Hepatocyte (in vitro differentiated cells): ENCODE measurements around the gene MARK2. TPM values are rescaled to one million over a fixed set of nuclear protein-coding genes. Genes with fewer than 3 reads are reported as not detected.

Source experiments
- DNase-seq: peaks from one replicate; pipeline ENCODE4 v3.0.0-alpha.2; 2016; ENCODE audit warnings: low spot score
- H2AFZ ChIP-seq: fragments of 200-600 bp; sonication (generic); 2 replicates; pipeline ENCODE4 v1.6.0; 2016; ENCODE audit warnings: antibody characterized with exemption, mild to moderate bottlenecking
- H3K27ac ChIP-seq: fragments of 200-600 bp; sonication (generic); 2 replicates; pipeline ENCODE4 v1.5.1; 2016; ENCODE audit warnings: mild to moderate bottlenecking
- H3K27me3 ChIP-seq: fragments of 200-600 bp; sonication (generic); 2 replicates; pipeline ENCODE4 v1.6.1; 2016
- H3K36me3 ChIP-seq: fragments of 200-600 bp; sonication (generic); replicated peaks from 2 replicates; pipeline ENCODE4 v1.5.1; 2016; ENCODE audit warnings: low read depth; ENCODE audit not compliant: insufficient read depth
- H3K4me1 ChIP-seq: fragments of 200-600 bp; sonication (generic); 2 replicates; pipeline ENCODE4 v1.5.1; 2016; ENCODE audit warnings: mild to moderate bottlenecking, moderate library complexity; ENCODE audit not compliant: insufficient read depth
- H3K4me2 ChIP-seq: fragments of 200-600 bp; sonication (generic); 2 replicates; pipeline ENCODE4 v1.6.0; 2016
- H3K4me3 ChIP-seq: fragments of 200-600 bp; sonication (generic); 2 replicates; pipeline ENCODE4 v1.5.1; 2016; ENCODE audit warnings: mild to moderate bottlenecking
- H3K79me2 ChIP-seq: fragments of 200-600 bp; sonication (generic); 2 replicates; pipeline ENCODE4 v1.6.0; 2017; ENCODE audit warnings: mild to moderate bottlenecking
- H3K9me2 ChIP-seq: fragments of 200-600 bp; sonication (generic); replicated peaks from 2 replicates; pipeline ENCODE4 v1.6.0; 2017; ENCODE audit warnings: mild to moderate bottlenecking; ENCODE audit not compliant: insufficient read depth
- H3K9me3 ChIP-seq: fragments of 200-600 bp; sonication (generic); 2 replicates; pipeline ENCODE4 v1.5.1; 2016; ENCODE audit warnings: low read depth, mild to moderate bottlenecking
- H4K20me1 ChIP-seq: fragments of 200-600 bp; sonication (generic); 2 replicates; pipeline ENCODE4 v1.6.0; 2016; ENCODE audit warnings: mild to moderate bottlenecking; ENCODE audit not compliant: insufficient read depth, poor library complexity, severe bottlenecking
- EZH2 ChIP-seq: fragments of 200-600 bp; sonication (generic); IDR thresholded peaks from 2 replicates; pipeline ENCODE4 v1.6.1; 2016; ENCODE audit warnings: antibody characterized with exemption, mild to moderate bottlenecking, borderline replicate concordance
- EZH2phosphoT487 ChIP-seq: fragments of 200-600 bp; sonication (generic); IDR thresholded peaks from one replicate; pipeline ENCODE4 v1.6.1; 2018; ENCODE audit warnings: antibody characterized with exemption, mild to moderate bottlenecking, low read depth, moderate library complexity; ENCODE audit not compliant: unreplicated experiment, severe bottlenecking
- WGBS: methylation state at CpG from one replicate; pipeline ENCODE4 v1.1.6; 2016; ENCODE audit warnings: low lambda C conversion rate; ENCODE audit errors: missing lambda C conversion rate; 5-methylcytosine and 5-hydroxymethylcytosine counted together
- polyA plus RNA-seq: library from polyadenylated mRNA; unstranded; fragments of >200 nt; fragmentation: Nextera tagmentation; extraction: Ambion mirVana; gene quantifications from 2 replicates; pipeline ENCODE4 v1.2.1, GENCODE V29; 2016
- total RNA-seq: library from RNA; depleted of rRNA; stranded (reverse); fragments of >200 nt; gene quantifications from 2 replicates; pipeline ENCODE4 v1.2.3, GENCODE V29; 2014
- TF ChIP-seq, protein P1 (sequence below): fragments of 200-600 bp; sonication (generic); IDR thresholded peaks from 2 replicates; pipeline ENCODE4 v1.5.1; 2016; ENCODE audit warnings: antibody characterized with exemption, mild to moderate bottlenecking; ENCODE audit not compliant: poor library complexity

Gene MARK2
- total and polyA plus RNA-seq, 2 experiments from 2014 or later = 22.4 to 48.2 TPM

- TF ChIP-seq EZH2phosphoT487 (no peak), EZH2 (no peak)
- H4K20me1 ChIP-seq = no peaks in the 10 kb centered on the region
- no peaks in the 10 kb centered on the region for H3K9me3 ChIP-seq
- no peak overlapping the region for H3K4me3 ChIP-seq
- no peak for DNase-seq
- H3K4me1 ChIP-seq = peaks cover 10% of the 10 kb centered on the region
- no peak overlapping the region for H2AFZ ChIP-seq
- H3K27ac ChIP-seq = no peak overlapping the region
- WGBS = 91% methylated on average over 11 of the region's 11 CpGs
- no peaks in the 10 kb centered on the region for H3K27me3 ChIP-seq
- H3K4me2 ChIP-seq = no peak overlapping the region
- H3K36me3 ChIP-seq = no peaks in the 10 kb centered on the region
- H3K9me2 ChIP-seq = no peaks in the 10 kb centered on the region
- H3K79me2 ChIP-seq = no peaks in the 10 kb centered on the region
Observed at GRCh38 chr11:63795066-63795465, 43.8 kb upstream of the MARK2 start.

- no peaks in the 10 kb centered on the region for H3K36me3 ChIP-seq
- DNase-seq = no peak
- no peaks in the 10 kb centered on the region for H3K27me3 ChIP-seq
- no peaks in the 10 kb centered on the region for H3K9me2 ChIP-seq
- no peaks in the 10 kb centered on the region for H4K20me1 ChIP-seq
- H3K4me1 ChIP-seq = peaks cover 8% of the 10 kb centered on the region
- 98% methylated on average over 4 of the region's 5 CpGs for WGBS
- no peaks in the 10 kb centered on the region for H3K9me3 ChIP-seq
- H3K79me2 ChIP-seq = no peaks in the 10 kb centered on the region
- TF ChIP-seq EZH2 (no peak), EZH2phosphoT487 (no peak)
- TF ChIP-seq, protein P1, sequence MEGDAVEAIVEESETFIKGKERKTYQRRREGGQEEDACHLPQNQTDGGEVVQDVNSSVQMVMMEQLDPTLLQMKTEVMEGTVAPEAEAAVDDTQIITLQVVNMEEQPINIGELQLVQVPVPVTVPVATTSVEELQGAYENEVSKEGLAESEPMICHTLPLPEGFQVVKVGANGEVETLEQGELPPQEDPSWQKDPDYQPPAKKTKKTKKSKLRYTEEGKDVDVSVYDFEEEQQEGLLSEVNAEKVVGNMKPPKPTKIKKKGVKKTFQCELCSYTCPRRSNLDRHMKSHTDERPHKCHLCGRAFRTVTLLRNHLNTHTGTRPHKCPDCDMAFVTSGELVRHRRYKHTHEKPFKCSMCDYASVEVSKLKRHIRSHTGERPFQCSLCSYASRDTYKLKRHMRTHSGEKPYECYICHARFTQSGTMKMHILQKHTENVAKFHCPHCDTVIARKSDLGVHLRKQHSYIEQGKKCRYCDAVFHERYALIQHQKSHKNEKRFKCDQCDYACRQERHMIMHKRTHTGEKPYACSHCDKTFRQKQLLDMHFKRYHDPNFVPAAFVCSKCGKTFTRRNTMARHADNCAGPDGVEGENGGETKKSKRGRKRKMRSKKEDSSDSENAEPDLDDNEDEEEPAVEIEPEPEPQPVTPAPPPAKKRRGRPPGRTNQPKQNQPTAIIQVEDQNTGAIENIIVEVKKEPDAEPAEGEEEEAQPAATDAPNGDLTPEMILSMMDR = no peak
- no peak overlapping the region for H3K4me3 ChIP-seq
- H2AFZ ChIP-seq = no peak overlapping the region
- no peak overlapping the region for H3K27ac ChIP-seq
- no peak overlapping the region for H3K4me2 ChIP-seq
Observed at GRCh38 chr11:63800921-63801320, 38.0 kb upstream of the MARK2 start.

DNA sequence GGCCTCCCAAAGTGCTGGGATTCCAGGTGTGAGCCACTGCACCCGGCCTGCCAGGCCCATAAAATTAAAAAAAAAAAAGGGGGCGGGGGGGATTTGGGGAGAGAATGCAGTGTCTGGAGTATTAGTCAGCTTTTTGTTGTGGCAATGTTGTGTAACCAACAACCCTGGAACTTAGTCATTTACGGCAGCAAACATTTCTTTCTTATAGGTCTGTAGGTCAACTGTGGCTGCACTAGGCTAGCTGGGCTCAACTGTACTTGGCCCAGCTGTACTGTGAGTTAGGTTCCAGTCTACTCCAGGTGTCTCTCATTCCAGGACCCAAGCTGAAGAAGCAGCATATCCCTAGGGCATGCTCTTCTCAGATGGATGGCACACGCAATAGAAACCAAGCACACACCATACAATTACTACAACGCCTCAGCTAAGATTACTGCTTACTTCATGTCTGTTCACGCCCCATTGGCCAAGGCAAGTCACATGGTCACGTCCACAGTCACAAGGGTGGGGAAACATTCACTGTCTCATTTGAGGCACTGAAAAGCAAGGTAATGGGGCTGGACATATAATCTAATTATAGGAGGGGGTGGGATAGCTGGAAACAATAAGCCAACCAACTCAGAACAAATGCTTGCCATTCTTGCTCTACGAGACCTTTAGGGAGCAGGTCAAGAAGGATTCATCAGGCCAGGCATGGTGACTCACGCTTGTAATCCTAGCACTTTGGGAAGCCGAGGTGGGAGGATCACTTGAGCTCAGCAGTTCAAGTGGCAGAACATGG, 36.1 kb upstream of the MARK2 start:
- no peak overlapping the region for H3K4me2 ChIP-seq
- H4K20me1 ChIP-seq = no peaks in the 10 kb centered on the region
- no peaks in the 10 kb centered on the region for H3K79me2 ChIP-seq
- no peaks in the 10 kb centered on the region for H3K27me3 ChIP-seq
- no peak overlapping the region for H2AFZ ChIP-seq
- H3K4me3 ChIP-seq = no peak overlapping the region
- peaks cover 8% of the 10 kb centered on the region for H3K4me1 ChIP-seq
- peak overlapping the region; percentile 45 for H3K27ac ChIP-seq
- TF ChIP-seq EZH2 (no peak), EZH2phosphoT487 (no peak)
- TF ChIP-seq, protein P1 = no peak
- H3K9me3 ChIP-seq = no peaks in the 10 kb centered on the region
- 67% methylated on average over 10 of the region's 10 CpGs for WGBS
- H3K9me2 ChIP-seq = no peaks in the 10 kb centered on the region
- H3K36me3 ChIP-seq = no peaks in the 10 kb centered on the region
- no peak for DNase-seq

DNA sequence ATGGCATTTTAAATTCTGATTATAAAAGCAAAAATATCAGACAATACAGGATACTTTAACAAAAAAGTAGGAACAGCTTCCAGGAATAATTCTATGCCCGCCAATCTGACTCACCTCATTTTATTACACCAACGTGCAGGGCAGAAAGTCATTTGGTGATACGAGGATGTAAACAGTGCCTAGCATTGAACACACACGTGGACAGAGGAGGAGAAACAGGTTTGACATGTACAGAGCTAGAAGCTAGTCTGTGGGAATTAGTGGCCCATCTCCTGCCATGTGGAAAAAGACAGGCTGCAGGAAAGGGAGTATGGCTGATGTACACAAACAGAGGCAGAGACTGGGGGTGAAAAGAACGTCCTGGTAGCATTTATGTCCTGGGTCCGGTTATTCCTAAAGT, 34.7 kb upstream of the MARK2 start:
- Histone ChIP-seq H2AFZ (no peak overlapping the region), H4K20me1 (no peaks in the 10 kb centered on the region), H3K4me3 (no peak overlapping the region), H3K4me2 (no peak overlapping the region), H3K9me3 (no peaks in the 10 kb centered on the region), H3K9me2 (no peaks in the 10 kb centered on the region), H3K4me1 (peaks cover 8% of the 10 kb centered on the region), H3K79me2 (no peaks in the 10 kb centered on the region), H3K27me3 (no peaks in the 10 kb centered on the region), H3K36me3 (no peaks in the 10 kb centered on the region), H3K27ac (no peak overlapping the region)
- TF ChIP-seq, protein P1 = no peak
- TF ChIP-seq EZH2 (no peak), EZH2phosphoT487 (no peak)
- DNase-seq = peak; percentile 67
- 49% methylated on average over 6 of the region's 6 CpGs for WGBS
